Neural cell (in vitro differentiated cells): ENCODE data around the gene CASP10. TPM values are rescaled to one million over a fixed set of nuclear protein-coding genes. Genes with fewer than 3 reads are reported as not detected.

Experiments
- H2AFZ ChIP-seq: fragments of 200-600, 300-800 bp; sonication (generic), shearing (Covaris generic); 2 replicates; pipeline ENCODE4 v1.6.0; 2014; ENCODE audit warnings: low read depth, mild to moderate bottlenecking, antibody characterized with exemption, low read length, moderate library complexity
- H3F3A ChIP-seq: fragments of 200-600 bp; shearing (Covaris generic); 2 replicates; pipeline ENCODE4 v1.6.1; 2016; ENCODE audit warnings: mild to moderate bottlenecking, moderate library complexity, mixed read lengths, antibody characterized with exemption, low read length; ENCODE audit not compliant: insufficient read depth, poor library complexity, severe bottlenecking
- H3K27ac ChIP-seq: fragments of 200-600, 300-800 bp; sonication (generic), shearing (Covaris generic); 2 replicates; pipeline ENCODE4 v1.5.1; 2014; ENCODE audit warnings: mild to moderate bottlenecking, low read length, moderate library complexity
- H3K27me3 ChIP-seq: fragments of 300-800, 200-600 bp; sonication (generic), shearing (Covaris generic); 2 replicates; pipeline ENCODE4 v1.6.0; 2014; ENCODE audit warnings: mild to moderate bottlenecking, low read depth, low read length, moderate library complexity; ENCODE audit not compliant: insufficient read depth
- H3K36me3 ChIP-seq: fragments of 300-800, 200-600 bp; sonication (generic), shearing (Covaris generic); 2 replicates; pipeline ENCODE4 v1.5.1; 2014; ENCODE audit warnings: mild to moderate bottlenecking, antibody characterized with exemption, low read length, moderate library complexity; ENCODE audit not compliant: insufficient read depth
- H3K4me2 ChIP-seq: fragments of 300-800, 200-600 bp; sonication (generic), shearing (Covaris generic); 2 replicates; pipeline ENCODE4 v1.6.0; 2014; ENCODE audit warnings: mild to moderate bottlenecking, low read length
- H3K4me3 ChIP-seq: fragments of 300-800, 200-600 bp; sonication (generic), shearing (Covaris generic); 2 replicates; pipeline ENCODE4 v1.5.1; 2014; ENCODE audit warnings: mild to moderate bottlenecking, low read length, moderate library complexity
- H3K79me2 ChIP-seq: fragments of 200-600 bp; shearing (Covaris generic); replicated peaks from 2 replicates; pipeline ENCODE4 v1.6.0; 2014; ENCODE audit warnings: mild to moderate bottlenecking, low read length, moderate library complexity; ENCODE audit not compliant: insufficient read depth
- H3K9ac ChIP-seq: fragments of 300-800, 200-600 bp; sonication (generic), shearing (Covaris generic); 2 replicates; pipeline ENCODE4 v1.6.1; 2016; ENCODE audit warnings: mild to moderate bottlenecking, low read length, mixed read lengths
- H3K9me2 ChIP-seq: fragments of 200-600 bp; shearing (Covaris generic); 2 replicates; pipeline ENCODE4 v1.6.1; 2016; ENCODE audit warnings: mild to moderate bottlenecking, low read length, mixed read lengths; ENCODE audit not compliant: insufficient read depth
- H3K9me3 ChIP-seq: fragments of 200-600, 300-800 bp; sonication (generic), shearing (Covaris generic); 2 replicates; pipeline ENCODE4 v1.6.1; 2016; ENCODE audit warnings: mild to moderate bottlenecking, mixed run types, low read length, moderate library complexity, mixed read lengths
- H4K20me1 ChIP-seq: fragments of 200-600 bp; shearing (Covaris generic); 2 replicates; pipeline ENCODE4 v1.6.1; 2016; ENCODE audit warnings: mild to moderate bottlenecking, mixed run types; ENCODE audit not compliant: insufficient read depth
- EP300 ChIP-seq: fragments of 450-650 bp; conservative IDR thresholded peaks from 2 replicates; pipeline ENCODE4 v1.6.1; 2014; ENCODE audit warnings: antibody characterized with exemption, mild to moderate bottlenecking, moderate library complexity; ENCODE audit not compliant: poor library complexity, severe bottlenecking
- EZH2 ChIP-seq: fragments of 200-600, 300-800 bp; shearing (Covaris generic), sonication (generic); IDR thresholded peaks from 2 replicates; pipeline ENCODE4 v1.6.1; 2014; ENCODE audit warnings: antibody characterized with exemption, low read length, borderline replicate concordance, mild to moderate bottlenecking; ENCODE audit not compliant: insufficient read depth, poor library complexity, severe bottlenecking
- MXI1 ChIP-seq: fragments of 450-650 bp; conservative IDR thresholded peaks from 2 replicates; pipeline ENCODE4 v1.6.1; 2014; ENCODE audit warnings: antibody characterized with exemption, mild to moderate bottlenecking; ENCODE audit not compliant: poor library complexity, severe bottlenecking
- POLR2AphosphoS5 ChIP-seq: IDR thresholded peaks from 2 replicates; pipeline ENCODE4 v1.6.1; 2012
- RAD21 ChIP-seq: fragments of 450-650 bp; conservative IDR thresholded peaks from 2 replicates; pipeline ENCODE4 v1.6.1; 2014; ENCODE audit warnings: antibody characterized with exemption, mild to moderate bottlenecking, moderate library complexity
- SMC3 ChIP-seq: fragments of 450-650 bp; conservative IDR thresholded peaks from 2 replicates; pipeline ENCODE4 v1.6.1; 2014; ENCODE audit warnings: antibody characterized with exemption, mild to moderate bottlenecking, moderate library complexity; ENCODE audit not compliant: poor library complexity
- TAF1 ChIP-seq: IDR thresholded peaks from 2 replicates; pipeline ENCODE4 v1.6.1; 2012; ENCODE audit warnings: low read depth
- polyA plus RNA-seq: library from polyadenylated mRNA; depleted of rRNA; stranded (reverse); fragments of >200 nt; gene quantifications from 2 replicates; pipeline ENCODE4 v1.2.3, GENCODE V29; 2014
- TF ChIP-seq, protein P1 (sequence below): fragments of 450-650 bp; IDR thresholded peaks from 2 replicates; pipeline ENCODE4 v1.5.1; 2014; ENCODE audit warnings: antibody characterized with exemption, mild to moderate bottlenecking, moderate library complexity; ENCODE audit not compliant: poor library complexity, severe bottlenecking
- TF ChIP-seq, protein P2 (sequence below): IDR thresholded peaks from 2 replicates; pipeline ENCODE4 v1.6.1; 2012; ENCODE audit warnings: borderline replicate concordance

The CASP10 gene
- polyA plus RNA-seq, 1 donor from 2014 or later: not detected

DNA sequence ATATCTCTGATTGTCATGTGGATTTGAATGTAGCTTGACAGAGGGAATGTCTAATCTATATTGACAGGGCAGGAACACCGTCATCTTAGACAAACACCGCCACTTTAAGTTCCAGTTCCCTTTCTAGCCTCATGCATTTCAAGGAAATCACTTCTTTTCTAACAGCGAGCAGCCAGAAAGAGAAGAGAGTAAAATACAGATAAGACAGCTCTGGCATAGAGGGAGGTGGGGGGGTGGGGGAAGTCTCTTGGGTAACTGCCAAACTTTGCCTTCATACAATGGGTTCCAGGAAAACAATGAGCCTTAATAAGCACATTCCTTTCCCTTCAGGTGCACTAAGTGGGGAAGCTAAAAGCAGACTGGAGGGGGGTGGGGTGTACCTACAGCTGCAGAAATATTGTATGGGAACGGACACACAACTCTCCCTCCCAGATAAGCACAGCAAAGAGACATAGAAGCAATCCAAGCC is 37.2 kb downstream of the CASP10 start (continued):
- TF ChIP-seq, protein P1, sequence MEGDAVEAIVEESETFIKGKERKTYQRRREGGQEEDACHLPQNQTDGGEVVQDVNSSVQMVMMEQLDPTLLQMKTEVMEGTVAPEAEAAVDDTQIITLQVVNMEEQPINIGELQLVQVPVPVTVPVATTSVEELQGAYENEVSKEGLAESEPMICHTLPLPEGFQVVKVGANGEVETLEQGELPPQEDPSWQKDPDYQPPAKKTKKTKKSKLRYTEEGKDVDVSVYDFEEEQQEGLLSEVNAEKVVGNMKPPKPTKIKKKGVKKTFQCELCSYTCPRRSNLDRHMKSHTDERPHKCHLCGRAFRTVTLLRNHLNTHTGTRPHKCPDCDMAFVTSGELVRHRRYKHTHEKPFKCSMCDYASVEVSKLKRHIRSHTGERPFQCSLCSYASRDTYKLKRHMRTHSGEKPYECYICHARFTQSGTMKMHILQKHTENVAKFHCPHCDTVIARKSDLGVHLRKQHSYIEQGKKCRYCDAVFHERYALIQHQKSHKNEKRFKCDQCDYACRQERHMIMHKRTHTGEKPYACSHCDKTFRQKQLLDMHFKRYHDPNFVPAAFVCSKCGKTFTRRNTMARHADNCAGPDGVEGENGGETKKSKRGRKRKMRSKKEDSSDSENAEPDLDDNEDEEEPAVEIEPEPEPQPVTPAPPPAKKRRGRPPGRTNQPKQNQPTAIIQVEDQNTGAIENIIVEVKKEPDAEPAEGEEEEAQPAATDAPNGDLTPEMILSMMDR: no peak

DNA sequence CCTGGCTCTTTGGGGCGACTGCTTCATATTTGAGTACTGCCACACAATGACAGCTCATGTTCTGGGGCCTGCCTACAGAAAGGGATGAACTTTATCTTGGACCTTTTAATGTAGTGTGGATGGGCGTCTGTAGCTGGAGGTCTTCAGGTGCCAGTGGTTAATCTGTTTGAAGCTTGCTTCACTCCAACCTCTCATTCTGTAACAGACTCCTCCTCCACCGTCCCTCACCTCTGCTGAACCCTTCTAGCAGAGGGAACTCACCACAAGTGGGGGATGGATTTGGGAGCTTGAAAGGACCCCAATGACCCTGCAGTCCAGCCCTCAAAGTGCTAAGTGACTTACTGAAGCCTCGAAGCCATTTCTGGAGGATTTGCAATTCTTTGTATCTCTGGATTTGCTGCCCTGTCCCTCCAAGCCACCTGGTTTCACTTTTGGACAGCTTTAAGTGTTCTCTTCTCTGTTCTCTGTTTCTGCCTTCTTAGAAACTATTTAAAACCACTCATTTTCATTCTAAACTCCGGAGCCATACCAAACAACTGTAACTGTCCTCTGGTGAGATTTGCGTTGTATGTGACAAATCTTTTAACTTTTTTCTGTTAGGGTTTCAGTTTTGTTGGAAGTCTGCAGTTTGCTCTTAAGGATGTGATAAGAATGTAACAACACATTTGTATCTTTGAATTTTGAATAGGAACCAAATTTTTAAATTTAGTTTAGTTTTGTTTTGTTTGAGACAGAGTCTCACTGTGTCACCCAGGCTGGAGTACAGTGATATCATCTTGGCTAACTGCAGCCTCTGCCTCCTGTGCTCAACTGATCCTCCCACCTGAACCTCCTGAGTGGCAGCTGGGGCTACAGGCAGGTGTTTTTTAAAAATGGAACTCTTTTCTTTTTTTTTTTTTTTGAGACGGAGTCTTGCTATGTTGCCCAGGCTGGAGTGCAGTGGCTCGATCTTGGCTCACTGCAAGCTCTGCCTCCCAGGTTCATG is 40.4 kb downstream of the CASP10 start:
- Histone ChIP-seq H3F3A (no peaks in the 10 kb centered on the region), H3K4me3 (no peak overlapping the region), H3K36me3 (no peaks in the 10 kb centered on the region), H3K27ac (no peak overlapping the region), H3K27me3 (no peaks in the 10 kb centered on the region), H3K9me3 (no peaks in the 10 kb centered on the region), H3K9me2 (no peaks in the 10 kb centered on the region), H3K9ac (no peak overlapping the region), H4K20me1 (no peaks in the 10 kb centered on the region), H2AFZ (no peak overlapping the region), H3K79me2 (no peaks in the 10 kb centered on the region), H3K4me2 (no peak overlapping the region)
- no peak for TF ChIP-seq RAD21
- no peak for TF ChIP-seq EZH2
- no peak for TF ChIP-seq SMC3
- TF ChIP-seq TAF1: no peak
- TF ChIP-seq, protein P2, sequence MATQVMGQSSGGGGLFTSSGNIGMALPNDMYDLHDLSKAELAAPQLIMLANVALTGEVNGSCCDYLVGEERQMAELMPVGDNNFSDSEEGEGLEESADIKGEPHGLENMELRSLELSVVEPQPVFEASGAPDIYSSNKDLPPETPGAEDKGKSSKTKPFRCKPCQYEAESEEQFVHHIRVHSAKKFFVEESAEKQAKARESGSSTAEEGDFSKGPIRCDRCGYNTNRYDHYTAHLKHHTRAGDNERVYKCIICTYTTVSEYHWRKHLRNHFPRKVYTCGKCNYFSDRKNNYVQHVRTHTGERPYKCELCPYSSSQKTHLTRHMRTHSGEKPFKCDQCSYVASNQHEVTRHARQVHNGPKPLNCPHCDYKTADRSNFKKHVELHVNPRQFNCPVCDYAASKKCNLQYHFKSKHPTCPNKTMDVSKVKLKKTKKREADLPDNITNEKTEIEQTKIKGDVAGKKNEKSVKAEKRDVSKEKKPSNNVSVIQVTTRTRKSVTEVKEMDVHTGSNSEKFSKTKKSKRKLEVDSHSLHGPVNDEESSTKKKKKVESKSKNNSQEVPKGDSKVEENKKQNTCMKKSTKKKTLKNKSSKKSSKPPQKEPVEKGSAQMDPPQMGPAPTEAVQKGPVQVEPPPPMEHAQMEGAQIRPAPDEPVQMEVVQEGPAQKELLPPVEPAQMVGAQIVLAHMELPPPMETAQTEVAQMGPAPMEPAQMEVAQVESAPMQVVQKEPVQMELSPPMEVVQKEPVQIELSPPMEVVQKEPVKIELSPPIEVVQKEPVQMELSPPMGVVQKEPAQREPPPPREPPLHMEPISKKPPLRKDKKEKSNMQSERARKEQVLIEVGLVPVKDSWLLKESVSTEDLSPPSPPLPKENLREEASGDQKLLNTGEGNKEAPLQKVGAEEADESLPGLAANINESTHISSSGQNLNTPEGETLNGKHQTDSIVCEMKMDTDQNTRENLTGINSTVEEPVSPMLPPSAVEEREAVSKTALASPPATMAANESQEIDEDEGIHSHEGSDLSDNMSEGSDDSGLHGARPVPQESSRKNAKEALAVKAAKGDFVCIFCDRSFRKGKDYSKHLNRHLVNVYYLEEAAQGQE: no peak
- no peak for TF ChIP-seq MXI1
- no peak for TF ChIP-seq EP300
- TF ChIP-seq POLR2AphosphoS5: no peak
- TF ChIP-seq, protein P1: no peak
